Measurements from ENCODE around the gene PRKCE.

- TF ChIP-seq MAX (IDR thresholded peaks at IDR 0.05; ENCODE audit: low read depth) = no peak
- TF ChIP-seq CTCF (IDR thresholded peaks at IDR 0.05) = no peak
- no peak for TF ChIP-seq FOXM1 (IDR thresholded peaks at IDR 0.05; ENCODE audit: low read depth)
- TF ChIP-seq POLR2AphosphoS5 (IDR thresholded peaks at IDR 0.05; ENCODE audit: low read depth, low read length) = no peak
- TF ChIP-seq SIN3A (IDR thresholded peaks at IDR 0.05; ENCODE audit: borderline replicate concordance, low read depth, low read length) = no peak
- no peak for TF ChIP-seq RAD21 (IDR thresholded peaks at IDR 0.05; ENCODE audit: low read length)
- TF ChIP-seq ZBTB33 (IDR thresholded peaks at IDR 0.05; ENCODE audit: borderline replicate concordance, low read depth) = no peak
- TF ChIP-seq GATA2 (CRISPR knock-in tag; IDR thresholded peaks at IDR 0.05) = no peak
Measured at GRCh38 chr2:46146866-46147502, 495.5 kb downstream of the PRKCE start.

Data from SK-N-SH (cell line).